Stimulated activated CD4-positive, alpha-beta T cell treated with anti-CD3 and anti-CD28 coated beads, Interleukin-2, amount 100 ng/mL, for 4 hours (primary cell): ENCODE results near the gene SLC18B1.

Experiments
- DNase-seq: peaks from one replicate; pipeline ENCODE4 v3.0.0-alpha.2; 2020; ENCODE audit warnings: low read depth

SLC18B1 gene

DNA sequence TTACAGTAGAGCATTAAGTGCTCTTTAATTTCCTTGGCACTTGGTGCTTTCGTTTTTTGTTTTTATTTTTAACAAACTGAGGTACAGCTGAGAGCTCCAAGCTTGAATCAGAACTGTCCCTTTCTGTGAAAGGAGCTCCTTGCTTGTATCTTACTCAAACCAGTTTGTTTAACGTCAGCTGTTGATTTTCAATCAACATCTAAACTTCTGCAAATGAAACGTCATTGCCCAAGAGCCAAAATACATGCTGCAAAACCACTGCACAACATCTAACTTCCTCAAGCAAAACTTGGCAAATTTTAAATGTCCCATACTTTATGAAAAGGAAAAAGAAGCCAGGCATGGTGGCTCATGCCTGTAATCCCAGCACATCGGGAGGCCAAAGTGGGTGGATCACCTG, 55.9 kb downstream of the SLC18B1 start:
- no peak for DNase-seq

DNA sequence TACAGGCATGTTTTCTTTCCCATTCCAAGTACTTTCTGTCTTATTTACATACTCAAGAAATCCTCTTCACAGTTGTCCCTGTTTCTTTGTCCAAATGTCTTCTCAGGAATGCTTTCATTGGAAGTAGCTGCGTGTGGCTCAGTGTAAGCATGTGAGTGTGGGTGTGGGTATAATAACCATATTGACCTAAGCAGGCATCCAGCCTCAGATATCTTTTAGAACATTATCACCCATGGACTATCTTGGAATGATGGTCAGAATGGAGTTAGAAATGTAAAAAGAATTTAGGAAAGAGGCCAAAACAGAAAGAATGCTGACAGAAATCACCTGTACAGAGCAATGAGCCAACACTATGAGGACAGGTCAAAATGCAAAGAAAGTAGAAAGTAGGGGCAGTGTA, 57.2 kb downstream of the SLC18B1 start:
- no peak for DNase-seq

DNA sequence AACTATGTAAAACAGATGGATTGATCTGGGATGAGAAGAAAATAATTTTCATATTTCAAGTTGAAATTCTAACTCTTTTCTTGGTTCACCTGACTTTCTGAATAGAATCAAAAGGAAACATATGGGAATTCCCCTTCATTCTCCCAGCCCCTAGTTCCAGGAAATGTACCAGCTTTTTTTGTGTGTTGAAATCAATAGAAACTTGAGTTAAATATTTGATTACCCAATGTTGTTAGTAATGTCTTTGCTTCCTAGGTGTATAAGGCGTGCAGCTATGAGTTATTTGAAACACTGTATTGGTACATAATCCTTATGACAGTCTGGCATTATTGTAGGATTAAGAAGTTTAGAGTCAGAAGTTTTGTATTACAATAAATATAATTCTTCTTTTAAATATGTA, 62.2 kb downstream of the SLC18B1 start:
- DNase-seq: no peak

DNA sequence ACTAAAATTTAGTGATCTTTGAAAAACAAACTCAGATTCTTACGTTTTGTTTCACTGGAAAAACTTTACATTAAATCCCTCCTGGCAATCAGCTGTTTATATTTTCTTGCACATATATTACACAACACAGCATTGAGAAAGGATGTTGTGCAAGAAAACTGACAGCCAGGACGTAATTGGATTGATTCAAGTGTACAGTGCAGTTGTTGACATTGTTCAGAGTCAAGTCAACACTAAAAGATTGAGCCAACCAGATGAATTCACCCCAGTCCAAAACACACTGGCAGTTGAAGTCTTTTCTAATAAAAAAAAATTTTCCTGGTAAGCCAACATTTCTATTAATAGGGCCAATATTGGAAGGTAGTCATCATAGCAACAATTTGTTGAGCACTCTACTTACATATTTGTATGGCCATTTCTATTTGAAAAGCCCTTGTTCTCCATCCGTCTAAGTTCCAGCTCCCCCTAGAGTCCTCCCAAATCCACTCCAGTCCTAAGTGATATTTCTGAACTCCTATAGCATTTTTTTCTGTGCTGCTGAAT, 63.7 kb downstream of the SLC18B1 start:
- no peak for DNase-seq

DNA sequence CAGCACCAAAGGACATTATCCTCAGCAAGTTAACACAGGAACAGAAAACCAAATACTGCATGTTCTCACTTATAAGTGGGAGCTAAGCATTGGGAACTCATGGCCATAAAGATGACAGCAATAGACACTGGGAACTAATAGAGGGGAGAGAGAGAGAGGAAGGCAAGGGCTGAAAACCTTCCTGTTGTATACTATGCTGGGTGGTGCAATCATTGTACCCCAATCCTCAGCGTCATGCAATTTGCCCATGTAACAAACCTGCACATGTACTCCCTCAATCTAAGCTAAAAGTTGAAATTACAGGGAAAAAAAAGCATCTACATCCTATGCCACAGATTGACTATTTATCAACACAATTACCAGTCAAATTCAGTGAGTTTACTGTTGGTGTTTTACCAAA, 64.6 kb downstream of the SLC18B1 start:
- no peak for DNase-seq

DNA sequence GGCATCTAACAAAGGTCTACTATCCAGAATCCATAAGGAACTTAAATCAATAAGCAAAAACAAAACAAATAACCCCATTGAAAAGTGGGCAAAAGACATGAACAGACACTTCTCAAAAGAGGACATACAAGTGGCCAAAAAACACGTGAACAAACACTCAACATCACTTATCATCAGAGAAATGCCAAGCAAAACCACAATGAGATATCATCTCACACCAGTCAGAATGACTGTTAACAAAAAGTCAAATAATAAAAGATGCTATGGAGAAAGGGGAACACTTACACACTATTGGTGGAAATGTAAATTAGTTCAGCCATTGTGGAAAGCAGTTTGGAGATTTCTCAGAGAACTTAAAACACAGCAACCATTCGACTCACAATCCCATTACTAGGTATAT, 65.2 kb downstream of the SLC18B1 start:
- DNase-seq: no peak

DNA sequence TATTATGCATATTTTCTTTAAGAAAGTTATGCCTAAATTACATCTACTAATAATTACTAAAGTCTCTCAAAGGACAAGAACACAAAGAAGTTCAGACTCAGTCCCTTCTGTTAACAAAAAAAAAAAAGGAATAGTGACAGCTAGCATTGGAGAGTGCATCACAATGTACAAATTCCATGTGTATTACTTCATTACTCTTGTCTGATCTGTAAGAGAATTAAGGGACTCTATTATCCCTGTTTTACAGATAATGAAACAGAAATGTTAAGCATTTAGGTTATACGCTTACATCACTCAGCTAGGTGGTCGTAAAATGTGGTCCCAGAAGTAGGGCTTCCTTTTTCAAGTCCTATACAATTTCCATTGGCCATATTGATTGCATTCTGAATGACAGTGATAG, 67.4 kb downstream of the SLC18B1 start:
- no peak for DNase-seq

DNA sequence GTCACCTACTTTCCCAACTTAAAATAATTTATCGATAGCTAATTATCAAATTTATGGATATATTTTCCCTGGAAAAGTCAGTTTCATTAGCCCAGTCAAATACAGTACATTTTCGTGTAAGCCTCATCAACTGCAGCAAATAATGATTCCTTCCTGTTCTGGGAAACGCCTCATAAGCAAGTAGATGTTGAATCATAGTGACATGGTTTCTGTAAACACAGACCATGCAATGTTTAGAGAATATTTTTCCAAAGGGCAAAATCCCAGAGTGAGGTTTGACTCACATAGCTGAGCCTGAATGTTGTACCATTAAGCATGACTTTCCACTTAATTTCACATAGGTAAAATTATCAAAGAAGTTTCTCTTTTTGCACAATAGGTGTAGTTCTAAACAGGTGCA, 67.9 kb downstream of the SLC18B1 start:
- DNase-seq: no peak

DNA sequence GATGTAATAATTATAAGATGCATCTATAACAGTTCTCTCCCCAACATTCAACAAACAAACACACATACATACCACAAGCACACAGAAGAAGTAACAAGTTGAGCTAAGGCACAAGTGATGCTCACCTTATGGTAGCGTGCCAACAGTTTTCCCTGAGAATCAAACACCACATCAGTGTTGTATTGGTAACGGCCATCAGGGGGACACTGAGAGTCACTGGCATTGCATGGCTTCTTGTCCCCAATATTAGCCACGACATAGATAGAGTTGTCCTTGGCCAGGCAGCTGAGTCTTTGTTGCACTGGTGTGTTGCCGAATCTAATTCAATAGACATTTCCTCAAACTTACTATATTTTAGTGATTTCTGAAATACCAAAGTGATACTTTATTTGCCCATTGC, 69.8 kb downstream of the SLC18B1 start:
- no peak for DNase-seq

DNA sequence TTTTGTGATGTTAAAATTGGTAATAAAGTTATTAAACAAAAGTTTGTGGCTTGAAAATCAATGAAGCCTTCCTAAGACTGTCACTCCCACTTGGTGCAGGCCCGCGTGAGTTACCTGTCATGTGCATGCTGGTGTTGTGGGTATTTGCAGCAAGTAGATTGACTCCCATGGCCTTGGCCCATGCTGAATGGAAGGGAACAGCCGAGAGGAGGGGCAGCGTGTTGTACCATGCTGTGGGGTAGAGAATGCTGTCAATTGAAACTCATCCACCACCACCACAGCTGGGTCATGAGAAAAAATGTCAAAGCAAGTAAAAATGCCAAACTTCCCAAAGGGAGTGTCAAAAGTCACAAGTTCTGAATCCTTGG, 71.8 kb downstream of the SLC18B1 start:
- DNase-seq: no peak

DNA sequence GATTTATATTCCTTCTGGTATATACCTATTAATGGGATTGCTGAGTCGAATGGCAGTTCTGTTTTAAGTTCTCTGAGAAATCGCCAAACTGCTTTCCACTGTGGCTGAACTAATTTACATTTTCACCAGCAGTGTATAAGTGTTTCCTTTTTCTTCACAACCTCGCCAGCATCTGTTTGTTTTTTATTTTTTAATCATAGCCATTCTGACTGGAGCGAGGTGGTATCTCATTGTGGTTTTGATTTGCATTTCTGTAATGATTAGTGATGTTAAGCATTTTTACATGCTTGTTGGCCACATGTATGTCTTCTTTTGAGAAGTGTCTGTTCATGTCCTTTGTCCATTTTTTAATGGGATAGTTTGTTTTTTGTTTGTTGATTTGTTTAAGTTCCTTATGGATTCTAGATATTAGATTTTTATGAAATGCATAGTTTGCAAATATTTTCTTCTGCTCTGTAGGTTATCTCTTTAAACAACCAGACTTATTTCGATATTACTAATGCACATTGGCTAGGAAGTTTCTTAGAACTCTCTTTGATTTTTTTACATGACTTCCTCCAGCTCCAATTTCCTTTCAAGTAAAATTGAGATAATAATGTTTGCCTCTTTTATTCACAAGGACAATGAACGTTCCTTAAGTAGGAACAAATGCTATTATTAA, 72.4 kb downstream of the SLC18B1 start:
- no peak for DNase-seq

DNA sequence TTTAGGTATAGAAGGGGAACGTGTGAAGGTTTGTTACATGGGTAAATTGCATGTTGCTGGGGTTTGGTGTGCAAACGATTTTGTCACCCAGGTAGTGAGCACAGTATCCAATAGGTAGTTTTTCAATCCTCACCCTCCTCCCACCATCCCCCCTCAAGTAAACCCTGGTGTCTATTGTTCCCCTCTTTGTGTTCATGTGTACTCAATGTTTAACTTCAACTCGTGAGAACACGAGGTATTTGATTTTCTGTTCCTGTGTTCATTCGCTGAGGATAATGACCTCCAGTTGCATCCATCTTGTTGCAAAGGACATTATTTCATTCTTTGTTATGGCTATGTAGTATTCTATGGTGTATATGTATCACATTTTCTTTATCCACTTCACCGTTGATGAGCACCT, 73.0 kb downstream of the SLC18B1 start:
- no peak for DNase-seq

DNA sequence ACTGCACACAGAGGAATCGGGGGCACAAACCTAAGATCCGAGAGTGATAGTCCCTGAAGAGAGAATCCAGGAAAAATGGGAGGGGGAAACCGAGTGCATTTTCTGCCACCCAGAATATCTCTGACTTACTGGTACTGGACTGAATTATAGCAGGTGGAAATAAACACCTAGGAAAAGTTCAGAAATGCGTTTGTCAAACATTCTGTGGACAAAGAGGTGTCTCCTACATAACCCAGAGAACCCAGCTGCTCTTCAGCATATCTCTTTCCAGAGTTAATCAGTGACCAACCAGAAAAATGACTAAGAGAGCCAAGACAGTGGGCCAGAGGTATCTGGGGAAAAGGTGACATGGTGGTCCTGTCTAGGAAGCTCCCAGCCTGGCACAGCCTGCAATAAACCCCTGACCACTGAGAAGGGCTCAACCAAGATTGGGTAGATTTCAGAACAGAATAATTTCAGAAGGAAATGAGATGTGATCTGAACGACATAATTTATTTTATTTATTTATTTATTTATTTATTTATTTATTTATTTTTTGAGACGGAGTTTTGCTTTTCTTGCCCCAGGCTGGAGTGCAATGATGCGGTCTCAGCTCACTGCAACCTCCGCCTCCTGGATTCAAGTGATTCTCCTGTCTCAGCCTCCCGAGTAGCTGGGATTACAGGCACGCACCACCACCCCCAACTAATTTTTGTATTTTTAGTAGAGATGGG, 78.5 kb downstream of the SLC18B1 start:
- no peak for DNase-seq
